ENCODE results near the gene USP6NL. TPM values are rescaled to one million over a fixed set of nuclear protein-coding genes. Genes with fewer than 3 reads are reported as not detected.

The USP6NL gene
- total and polyA plus RNA-seq, 10 of the 15 experiments (the other 5 are each of a cell fraction or from before 2014, with no cell fraction given) = 4.0 to 27.7 (median 18.2) TPM

- Histone ChIP-seq H3K4me3 (no peak overlapping the region), H3K4me2 (ENCODE audit: control insufficient read depth, insufficient read depth) (no peak overlapping the region), H3K27me3 (replicated peaks in 1 of 2; ENCODE audit: control insufficient read depth in 2 of 2, insufficient read depth in 2 of 2, low read length in 1 of 2) (no peaks in the 10 kb centered on the region; a peak in 1 of 4 replicates), H4K20me1 (ENCODE audit: control insufficient read depth, insufficient read depth) (no peaks in the 10 kb centered on the region), H2AFZ (ENCODE audit: control insufficient read depth, low read depth, low read length) (no peak overlapping the region), H3K9me3 (replicated peaks; ENCODE audit: control insufficient read depth, insufficient read depth, low read length) (no peaks in the 10 kb centered on the region), H3K9ac (ENCODE audit: control insufficient read depth, insufficient read depth, low read length) (no peak overlapping the region), H3K36me3 (ENCODE audit: control insufficient read depth in 2 of 2, insufficient read depth in 2 of 2, low read length in 1 of 2) (no peaks in the 10 kb centered on the region), H3K79me2 (ENCODE audit: control insufficient read depth, insufficient read depth, low read length) (no peaks in the 10 kb centered on the region), H3K4me1 (ENCODE audit: control insufficient read depth, insufficient read depth, low read length) (no peaks in the 10 kb centered on the region), H3K27ac (ENCODE audit: control insufficient read depth, insufficient read depth) (no peak overlapping the region)
- ATAC-seq (no peak), DNase-seq (ENCODE audit: low read depth, low spot score) (no peak), FAIRE-seq (no peak)
- in situ Hi-C loops (cut with MboI) (no loop called here), intact Hi-C loops (cut with micrococcal nuclease; ENCODE audit: unreplicated experiment) (no loop called here)
- ChIA-PET RAD21 (ENCODE audit: unreplicated experiment) (no interaction called here), POLR2A (interaction anchor here (0.6 kb wide), 1 partner anchor 25 kb away, joined by 3 read pairs; no protein-coding TSS in a partner anchor), SMC1A (ENCODE audit: uncharacterized antibody, unreplicated experiment) (interaction anchor here (2.0 kb wide), 1 partner anchor 12 kb away, joined by 5 read pairs; no protein-coding TSS in a partner anchor), CTCF (interaction anchor here (0.6 to 1.2 kb wide), 3 partner anchors 23 to 93 kb away, joined by 3 to 4 read pairs (median 4); no protein-coding TSS in a partner anchor)
- TF ChIP-seq SIN3A (IDR thresholded peaks at IDR 0.05; ENCODE audit: low read depth, low read length) = no peak
- no peak for TF ChIP-seq TARDBP (IDR thresholded peaks at IDR 0.05; ENCODE audit: borderline replicate concordance)
- TF ChIP-seq SMC3 (IDR thresholded peaks at IDR 0.05; ENCODE audit: borderline replicate concordance, low read length) = no peak
- TF ChIP-seq, protein P1, sequence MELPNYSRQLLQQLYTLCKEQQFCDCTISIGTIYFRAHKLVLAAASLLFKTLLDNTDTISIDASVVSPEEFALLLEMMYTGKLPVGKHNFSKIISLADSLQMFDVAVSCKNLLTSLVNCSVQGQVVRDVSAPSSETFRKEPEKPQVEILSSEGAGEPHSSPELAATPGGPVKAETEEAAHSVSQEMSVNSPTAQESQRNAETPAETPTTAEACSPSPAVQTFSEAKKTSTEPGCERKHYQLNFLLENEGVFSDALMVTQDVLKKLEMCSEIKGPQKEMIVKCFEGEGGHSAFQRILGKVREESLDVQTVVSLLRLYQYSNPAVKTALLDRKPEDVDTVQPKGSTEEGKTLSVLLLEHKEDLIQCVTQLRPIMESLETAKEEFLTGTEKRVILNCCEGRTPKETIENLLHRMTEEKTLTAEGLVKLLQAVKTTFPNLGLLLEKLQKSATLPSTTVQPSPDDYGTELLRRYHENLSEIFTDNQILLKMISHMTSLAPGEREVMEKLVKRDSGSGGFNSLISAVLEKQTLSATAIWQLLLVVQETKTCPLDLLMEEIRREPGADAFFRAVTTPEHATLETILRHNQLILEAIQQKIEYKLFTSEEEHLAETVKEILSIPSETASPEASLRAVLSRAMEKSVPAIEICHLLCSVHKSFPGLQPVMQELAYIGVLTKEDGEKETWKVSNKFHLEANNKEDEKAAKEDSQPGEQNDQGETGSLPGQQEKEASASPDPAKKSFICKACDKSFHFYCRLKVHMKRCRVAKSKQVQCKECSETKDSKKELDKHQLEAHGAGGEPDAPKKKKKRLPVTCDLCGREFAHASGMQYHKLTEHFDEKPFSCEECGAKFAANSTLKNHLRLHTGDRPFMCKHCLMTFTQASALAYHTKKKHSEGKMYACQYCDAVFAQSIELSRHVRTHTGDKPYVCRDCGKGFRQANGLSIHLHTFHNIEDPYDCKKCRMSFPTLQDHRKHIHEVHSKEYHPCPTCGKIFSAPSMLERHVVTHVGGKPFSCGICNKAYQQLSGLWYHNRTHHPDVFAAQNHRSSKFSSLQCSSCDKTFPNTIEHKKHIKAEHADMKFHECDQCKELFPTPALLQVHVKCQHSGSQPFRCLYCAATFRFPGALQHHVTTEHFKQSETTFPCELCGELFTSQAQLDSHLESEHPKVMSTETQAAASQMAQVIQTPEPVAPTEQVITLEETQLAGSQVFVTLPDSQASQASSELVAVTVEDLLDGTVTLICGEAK (IDR thresholded peaks at IDR 0.05; ENCODE audit: borderline replicate concordance) = no peak
- no peak for TF ChIP-seq YY1 (IDR thresholded peaks at IDR 0.05; ENCODE audit: low read depth, low read length)
- TF ChIP-seq SUPT20H (IDR thresholded peaks at IDR 0.05; ENCODE audit: borderline replicate concordance, control insufficient read depth, low read depth, low read length) = no peak
- TF ChIP-seq HDAC2 (IDR thresholded peaks at IDR 0.05) = no peak
- no peak for TF ChIP-seq MXI1 (IDR thresholded peaks at IDR 0.05; ENCODE audit: low read depth, low read length)
- TF ChIP-seq, protein P2, sequence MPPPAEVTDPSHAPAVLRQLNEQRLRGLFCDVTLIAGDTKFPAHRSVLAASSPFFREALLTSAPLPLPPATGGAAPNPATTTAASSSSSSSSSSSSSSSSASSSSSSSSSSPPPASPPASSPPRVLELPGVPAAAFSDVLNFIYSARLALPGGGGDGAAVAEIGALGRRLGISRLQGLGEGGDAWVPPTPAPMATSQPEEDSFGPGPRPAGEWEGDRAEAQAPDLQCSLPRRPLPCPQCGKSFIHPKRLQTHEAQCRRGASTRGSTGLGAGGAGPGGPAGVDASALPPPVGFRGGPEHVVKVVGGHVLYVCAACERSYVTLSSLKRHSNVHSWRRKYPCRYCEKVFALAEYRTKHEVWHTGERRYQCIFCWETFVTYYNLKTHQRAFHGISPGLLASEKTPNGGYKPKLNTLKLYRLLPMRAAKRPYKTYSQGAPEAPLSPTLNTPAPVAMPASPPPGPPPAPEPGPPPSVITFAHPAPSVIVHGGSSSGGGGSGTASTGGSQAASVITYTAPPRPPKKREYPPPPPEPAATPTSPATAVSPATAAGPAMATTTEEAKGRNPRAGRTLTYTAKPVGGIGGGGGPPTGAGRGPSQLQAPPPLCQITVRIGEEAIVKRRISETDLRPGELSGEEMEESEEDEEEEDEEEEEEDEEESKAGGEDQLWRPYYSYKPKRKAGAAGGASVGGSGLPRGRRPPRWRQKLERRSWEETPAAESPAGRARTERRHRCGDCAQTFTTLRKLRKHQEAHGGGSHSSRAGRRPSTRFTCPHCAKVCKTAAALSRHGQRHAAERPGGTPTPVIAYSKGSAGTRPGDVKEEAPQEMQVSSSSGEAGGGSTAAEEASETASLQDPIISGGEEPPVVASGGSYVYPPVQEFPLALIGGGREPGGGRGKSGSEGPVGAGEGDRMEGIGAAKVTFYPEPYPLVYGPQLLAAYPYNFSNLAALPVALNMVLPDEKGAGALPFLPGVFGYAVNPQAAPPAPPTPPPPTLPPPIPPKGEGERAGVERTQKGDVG (CRISPR knock-in tag; IDR thresholded peaks at IDR 0.05) = no peak
- TF ChIP-seq, protein P3, sequence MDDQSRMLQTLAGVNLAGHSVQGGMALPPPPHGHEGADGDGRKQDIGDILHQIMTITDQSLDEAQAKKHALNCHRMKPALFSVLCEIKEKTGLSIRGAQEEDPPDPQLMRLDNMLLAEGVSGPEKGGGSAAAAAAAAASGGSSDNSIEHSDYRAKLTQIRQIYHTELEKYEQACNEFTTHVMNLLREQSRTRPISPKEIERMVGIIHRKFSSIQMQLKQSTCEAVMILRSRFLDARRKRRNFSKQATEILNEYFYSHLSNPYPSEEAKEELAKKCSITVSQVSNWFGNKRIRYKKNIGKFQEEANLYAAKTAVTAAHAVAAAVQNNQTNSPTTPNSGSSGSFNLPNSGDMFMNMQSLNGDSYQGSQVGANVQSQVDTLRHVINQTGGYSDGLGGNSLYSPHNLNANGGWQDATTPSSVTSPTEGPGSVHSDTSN (IDR thresholded peaks at IDR 0.05; ENCODE audit: insufficient replicate concordance, low read depth, low read length) = no peak
- 77% methylated on average over 8 of the region's 8 CpGs for WGBS (ENCODE audit: insufficient coverage, insufficient replicate concordance, low lambda C conversion rate, missing lambda C conversion rate)
- no TSS peak for BruUV-seq (replicated peaks)
These were observed 42.5 kb upstream of the USP6NL start for GRCh38 chr10:11653758-11654471.

All from GM12878 (cell line).